Breast epithelium (tissue), 4 donors: ENCODE results near the gene FARSB. TPM values are rescaled to one million over a fixed set of nuclear protein-coding genes. Genes with fewer than 3 reads are reported as not detected.
A peak's percentile ranks its signal among the peaks of the same experiment; 100 is the strongest.

Experiments
- DNase-seq, 2 donors: peaks; one replicate each; pipeline ENCODE4 v3.0.0-alpha.2; 2019; ENCODE audit warnings: low spot score in 2 of 2
- H3K27ac ChIP-seq, 2 donors: fragments of 200-600 bp; sonication (generic) in 1 of 2; one replicate each; pipeline ENCODE4 v1.5.1; 2016 to 2019; ENCODE audit warnings: mild to moderate bottlenecking in 1 of 2
- H3K27me3 ChIP-seq, 2 donors: fragments of 200-600 bp; sonication (generic) in 1 of 2; one replicate each; pipeline versions ENCODE4 v1.5.1 to v1.6.0; 2017 to 2019; ENCODE audit warnings: control low read depth in 1 of 2, mild to moderate bottlenecking in 1 of 2
- H3K36me3 ChIP-seq: fragments of 200-600 bp; one replicate; pipeline ENCODE4 v1.5.1; 2019
- H3K4me1 ChIP-seq, 2 donors: fragments of 200-600 bp; sonication (generic); one replicate each; pipeline ENCODE4 v1.5.1; 2016 to 2019; ENCODE audit warnings: control low read depth in 1 of 2
- H3K4me3 ChIP-seq, 3 donors: fragments of 200-600 bp; sonication (generic); 1 replicate in 2 of 3; 2 replicates in 1 of 3; pipeline ENCODE4 v1.5.1; 2016 to 2019; ENCODE audit warnings: mild to moderate bottlenecking in 3 of 3, moderate library complexity in 2 of 3
- H3K9me3 ChIP-seq, 2 donors: fragments of 200-600 bp; sonication (generic) in 1 of 2; one replicate each; pipeline ENCODE4 v1.5.1; 2016 to 2019; ENCODE audit warnings: control low read depth in 1 of 2
- POLR2A ChIP-seq: fragments of 450-650 bp; IDR thresholded peaks from one replicate; pipeline ENCODE4 v1.6.1; 2016; ENCODE audit warnings: antibody characterized with exemption, mild to moderate bottlenecking, moderate library complexity
- POLR2AphosphoS5 ChIP-seq, 3 donors: sonication (generic); formaldehyde crosslinking; IDR thresholded peaks; one replicate each; pipeline ENCODE4 v1.6.1; 2017; ENCODE audit warnings: antibody characterized with exemption in 3 of 3
- intact Hi-C: fragments of 100-400 bp; cut with DNase I; formaldehyde crosslinking; loops from one replicate; pipeline ENCODE4 v1.15.1; 2023; ENCODE audit warnings: low total_unique reads
- total RNA-seq, 3 donors: library from RNA; depleted of rRNA; stranded (reverse); fragments of >200 nt; gene quantifications; one replicate each; pipeline ENCODE4 v1.1.0, GENCODE V29; 2016
- TF ChIP-seq, protein P1 (sequence below), 3 donors: fragments of 450-650 bp; IDR thresholded peaks; one replicate each; pipeline ENCODE4 v1.5.1; 2016 to 2017; ENCODE audit warnings: antibody characterized with exemption in 3 of 3, mild to moderate bottlenecking in 3 of 3, moderate library complexity in 3 of 3

Gene FARSB
- total RNA-seq, 3 donors from 2014 or later = 11.8 to 19.0 (median 18.7) TPM

- intact Hi-C loops = no loop called here
- TF ChIP-seq POLR2A (no peak), POLR2AphosphoS5 (IDR thresholded peaks at IDR 0.05) (no peak)
- TF ChIP-seq, protein P1, sequence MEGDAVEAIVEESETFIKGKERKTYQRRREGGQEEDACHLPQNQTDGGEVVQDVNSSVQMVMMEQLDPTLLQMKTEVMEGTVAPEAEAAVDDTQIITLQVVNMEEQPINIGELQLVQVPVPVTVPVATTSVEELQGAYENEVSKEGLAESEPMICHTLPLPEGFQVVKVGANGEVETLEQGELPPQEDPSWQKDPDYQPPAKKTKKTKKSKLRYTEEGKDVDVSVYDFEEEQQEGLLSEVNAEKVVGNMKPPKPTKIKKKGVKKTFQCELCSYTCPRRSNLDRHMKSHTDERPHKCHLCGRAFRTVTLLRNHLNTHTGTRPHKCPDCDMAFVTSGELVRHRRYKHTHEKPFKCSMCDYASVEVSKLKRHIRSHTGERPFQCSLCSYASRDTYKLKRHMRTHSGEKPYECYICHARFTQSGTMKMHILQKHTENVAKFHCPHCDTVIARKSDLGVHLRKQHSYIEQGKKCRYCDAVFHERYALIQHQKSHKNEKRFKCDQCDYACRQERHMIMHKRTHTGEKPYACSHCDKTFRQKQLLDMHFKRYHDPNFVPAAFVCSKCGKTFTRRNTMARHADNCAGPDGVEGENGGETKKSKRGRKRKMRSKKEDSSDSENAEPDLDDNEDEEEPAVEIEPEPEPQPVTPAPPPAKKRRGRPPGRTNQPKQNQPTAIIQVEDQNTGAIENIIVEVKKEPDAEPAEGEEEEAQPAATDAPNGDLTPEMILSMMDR (IDR thresholded peaks at IDR 0.05) = no peak
- Histone ChIP-seq H3K27ac (no peak overlapping the region), H3K9me3 (no peaks in the 10 kb centered on the region), H3K36me3 (no peaks in the 10 kb centered on the region), H3K4me3 (no peak overlapping the region), H3K27me3 (no peaks in the 10 kb centered on the region), H3K4me1 (no peaks in the 10 kb centered on the region)
- no peak for DNase-seq
These were observed 73.0 kb downstream of the FARSB start for GRCh38 chr2:222582928-222583327.

DNA sequence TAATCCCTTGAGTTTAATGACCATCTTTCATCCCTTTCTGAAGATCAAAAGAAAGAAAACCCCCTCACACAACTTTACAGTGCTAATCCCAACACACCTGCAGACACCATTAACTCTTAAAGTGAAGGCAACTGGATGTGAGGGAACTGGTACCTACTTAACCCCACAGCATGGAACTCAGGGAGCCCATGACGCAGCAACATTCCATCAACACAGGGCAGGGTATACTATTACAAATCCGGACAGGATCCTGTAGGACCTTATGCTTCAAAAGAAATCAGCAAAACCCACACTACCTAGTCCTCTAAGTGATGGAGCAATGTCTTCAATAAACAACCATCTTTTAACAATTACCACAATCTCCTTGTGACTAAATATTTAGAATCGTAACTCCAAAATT is 78.6 kb downstream of the FARSB start:
- Histone ChIP-seq H3K27me3 (no peaks in the 10 kb centered on the region), H3K27ac (no peak overlapping the region), H3K4me1 (no peaks in the 10 kb centered on the region), H3K36me3 (no peaks in the 10 kb centered on the region), H3K4me3 (no peak overlapping the region), H3K9me3 (no peaks in the 10 kb centered on the region)
- no peak for TF ChIP-seq POLR2AphosphoS5 (IDR thresholded peaks at IDR 0.05)
- no peak for TF ChIP-seq POLR2A
- TF ChIP-seq, protein P1 (IDR thresholded peaks at IDR 0.05) = no peak
- DNase-seq = no peak
- intact Hi-C loops = no loop called here

DNA sequence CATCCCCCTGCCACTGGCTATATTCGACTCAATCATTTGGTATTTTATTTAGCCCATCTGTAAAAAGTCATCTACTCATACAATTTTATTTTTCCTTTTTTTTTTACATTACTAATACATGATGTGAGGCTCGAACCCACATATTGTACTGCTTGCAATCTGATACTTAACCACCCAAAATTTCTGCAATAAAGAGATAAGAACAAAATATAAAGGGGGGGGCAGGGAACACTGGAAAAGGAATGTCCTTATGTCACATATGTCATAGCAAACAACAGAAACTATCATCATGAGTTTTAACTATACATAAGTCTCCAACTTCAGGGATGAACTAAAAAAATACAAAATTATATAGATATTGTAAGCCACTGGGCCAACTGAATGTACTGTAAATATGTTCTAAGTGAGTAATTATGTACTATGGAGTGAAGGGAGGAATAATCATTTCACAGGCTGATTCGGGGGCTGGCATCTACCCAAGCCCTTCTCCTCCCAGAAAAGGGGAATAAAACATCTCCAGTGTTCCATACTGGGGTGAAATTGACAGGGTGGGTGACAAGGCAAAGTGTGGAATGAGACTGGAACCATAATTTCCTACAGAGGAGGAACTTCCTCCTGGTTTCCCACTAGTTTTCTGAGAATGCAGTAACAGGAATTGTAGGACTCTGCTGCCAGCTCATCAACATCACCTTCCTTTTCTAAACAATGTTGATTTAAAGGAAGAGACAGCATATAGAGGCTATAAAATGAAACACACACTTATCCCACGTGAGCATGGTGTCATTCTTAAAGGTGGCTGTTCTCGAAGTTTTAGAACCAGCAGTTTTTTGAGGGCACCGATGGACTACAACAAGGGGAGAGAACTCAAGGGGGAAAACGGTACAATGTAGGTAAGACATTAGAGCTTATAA is 79.5 kb downstream of the FARSB start:
- intact Hi-C loops = no loop called here
- TF ChIP-seq POLR2AphosphoS5 (IDR thresholded peaks at IDR 0.05) (no peak), POLR2A (no peak)
- H3K36me3 ChIP-seq = no peaks in the 10 kb centered on the region
- H3K27me3 ChIP-seq = no peaks in the 10 kb centered on the region
- no peak for DNase-seq
- H3K4me1 ChIP-seq = no peaks in the 10 kb centered on the region
- H3K4me3 ChIP-seq = no peak overlapping the region
- no peak overlapping the region for H3K27ac ChIP-seq
- no peaks in the 10 kb centered on the region for H3K9me3 ChIP-seq

DNA sequence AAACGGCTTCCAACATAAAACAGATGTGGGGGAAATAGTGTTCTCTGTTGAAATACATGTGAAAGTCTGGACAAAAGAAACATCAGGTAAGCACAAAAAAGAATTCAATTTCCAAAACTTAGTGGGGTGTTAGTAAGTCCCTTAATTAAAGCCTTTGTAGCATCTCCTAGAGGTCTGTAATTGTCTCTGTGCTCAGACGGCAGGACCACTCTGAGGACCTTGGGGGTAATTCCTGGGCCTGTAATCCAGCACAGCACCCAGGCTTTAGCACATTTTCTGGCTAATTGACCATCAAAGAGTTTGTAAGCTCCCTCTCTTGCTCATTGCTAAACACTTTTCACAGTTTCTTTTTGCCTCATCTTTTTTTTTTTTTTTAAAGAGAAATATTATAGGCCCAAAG is 80.3 kb downstream of the FARSB start:
- no peak for DNase-seq
- TF ChIP-seq POLR2A (no peak), POLR2AphosphoS5 (IDR thresholded peaks at IDR 0.05) (no peak)
- TF ChIP-seq, protein P1 (IDR thresholded peaks at IDR 0.05) = no peak

GRCh38 chr2:222572751-222573174 is 83.1 kb downstream of the FARSB start:
- no peak for DNase-seq
- peak overlapping the region in 1 of 2 donors; percentile 41 for H3K27ac ChIP-seq
- no peak overlapping the region for H3K4me3 ChIP-seq
- TF ChIP-seq POLR2A (no peak), POLR2AphosphoS5 (IDR thresholded peaks at IDR 0.05) (no peak)
- TF ChIP-seq, protein P1 (IDR thresholded peaks at IDR 0.05) = no peak
- H3K9me3 ChIP-seq = no peaks in the 10 kb centered on the region
- no peaks in the 10 kb centered on the region for H3K27me3 ChIP-seq
- intact Hi-C loops = no loop called here
- H3K4me1 ChIP-seq = no peaks in the 10 kb centered on the region
- no peaks in the 10 kb centered on the region for H3K36me3 ChIP-seq

More for the DNA sequence above, 80.3 kb downstream of the FARSB start:
- Histone ChIP-seq H3K27me3 (no peaks in the 10 kb centered on the region), H3K4me3 (no peak overlapping the region), H3K27ac (no peak overlapping the region), H3K4me1 (no peaks in the 10 kb centered on the region), H3K36me3 (no peaks in the 10 kb centered on the region), H3K9me3 (no peaks in the 10 kb centered on the region)
- intact Hi-C loops = no loop called here
